ENCODE measurements around the gene PYM1. TPM values are rescaled to one million over a fixed set of nuclear protein-coding genes. Genes with fewer than 3 reads are reported as not detected.

The PYM1 gene
- total RNA-seq, 1 donor = 31.5 TPM

DNA sequence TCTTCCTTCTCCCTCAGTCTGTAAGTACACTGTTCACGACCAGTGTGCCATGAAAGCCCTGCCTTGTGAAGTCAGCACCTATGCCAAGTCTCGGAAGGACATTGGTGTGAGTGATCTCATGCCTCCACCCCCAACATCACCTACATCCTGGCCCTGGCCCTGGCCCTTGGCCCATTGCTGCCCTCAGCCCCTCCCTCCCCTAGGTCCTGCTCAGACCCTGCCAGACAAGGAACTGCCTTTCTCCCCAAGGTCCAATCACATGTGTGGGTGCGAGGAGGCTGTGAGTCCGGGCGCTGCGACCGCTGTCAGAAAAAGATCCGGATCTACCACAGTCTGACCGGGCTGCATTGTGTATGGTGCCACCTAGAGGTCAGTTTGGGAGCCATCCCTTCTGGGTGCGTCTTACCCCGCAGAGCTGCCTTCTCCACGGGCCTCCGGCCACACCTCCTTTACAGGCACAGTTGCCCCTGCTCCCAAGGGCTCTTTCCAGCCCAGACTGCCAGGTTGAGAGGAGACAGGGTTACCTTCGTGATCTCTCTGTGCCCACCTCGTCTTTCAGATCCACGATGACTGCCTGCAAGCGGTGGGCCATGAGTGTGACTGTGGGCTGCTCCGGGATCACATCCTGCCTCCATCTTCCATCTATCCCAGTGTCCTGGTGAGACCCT lies 12.5 kb upstream of the PYM1 start:
- no peak overlapping the region for H3K27ac ChIP-seq (ENCODE audit: low read depth, low read length)
- H3K79me2 ChIP-seq (ENCODE audit: insufficient read depth, low read length) = no peaks in the 10 kb centered on the region

DNA sequence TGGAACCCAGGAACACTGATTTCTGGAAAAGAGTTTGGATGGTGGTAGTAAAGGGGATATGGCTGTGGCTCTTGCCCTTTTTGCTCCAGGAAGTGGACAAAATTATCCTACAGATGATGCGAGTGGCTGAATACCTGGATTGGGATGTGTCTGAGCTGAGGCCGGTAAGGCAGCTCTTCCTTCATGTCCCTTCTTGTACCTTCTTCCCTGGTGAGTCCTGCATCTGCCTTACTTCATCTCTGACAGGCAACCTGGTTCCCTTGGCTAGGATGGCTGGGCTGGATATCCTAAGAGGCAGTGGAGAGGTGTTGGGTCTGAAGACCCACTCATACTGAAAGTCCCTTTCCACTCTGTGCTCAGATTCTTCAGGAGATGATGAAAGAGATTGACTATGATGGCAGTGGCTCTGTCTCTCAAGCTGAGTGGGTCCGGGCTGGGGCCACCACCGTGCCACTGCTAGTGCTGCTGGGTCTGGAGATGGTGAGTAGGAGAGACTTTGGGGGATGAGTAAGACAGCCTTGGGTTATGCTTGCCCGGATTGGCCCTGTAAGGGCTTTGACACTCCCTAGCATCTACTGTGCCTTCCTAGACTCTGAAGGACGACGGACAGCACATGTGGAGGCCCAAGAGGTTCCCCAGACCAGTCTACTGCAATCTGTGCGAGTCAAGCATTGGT lies 11.3 kb upstream of the PYM1 start:
- Histone ChIP-seq H3K9me3 (ENCODE audit: low read depth, low read length) (no peaks in the 10 kb centered on the region), H3K4me3 (ENCODE audit: insufficient read depth, low read length) (no peak overlapping the region), H4K20me1 (ENCODE audit: insufficient read depth, low read length) (no peaks in the 10 kb centered on the region), H3K79me2 (ENCODE audit: insufficient read depth, low read length) (peaks cover 2% of the 10 kb centered on the region), H2AFZ (ENCODE audit: low read length) (no peak overlapping the region), H3K36me3 (ENCODE audit: insufficient read depth, low read length) (peaks cover 44% of the 10 kb centered on the region), H3K4me2 (ENCODE audit: insufficient read depth, low read length) (no peak overlapping the region), H3K27me3 (ENCODE audit: insufficient read depth, low read length) (no peaks in the 10 kb centered on the region), H3K4me1 (ENCODE audit: insufficient read depth, low read length) (peaks cover 13% of the 10 kb centered on the region), H3K27ac (ENCODE audit: low read depth, low read length) (no peak overlapping the region)
- TF ChIP-seq, protein P1, sequence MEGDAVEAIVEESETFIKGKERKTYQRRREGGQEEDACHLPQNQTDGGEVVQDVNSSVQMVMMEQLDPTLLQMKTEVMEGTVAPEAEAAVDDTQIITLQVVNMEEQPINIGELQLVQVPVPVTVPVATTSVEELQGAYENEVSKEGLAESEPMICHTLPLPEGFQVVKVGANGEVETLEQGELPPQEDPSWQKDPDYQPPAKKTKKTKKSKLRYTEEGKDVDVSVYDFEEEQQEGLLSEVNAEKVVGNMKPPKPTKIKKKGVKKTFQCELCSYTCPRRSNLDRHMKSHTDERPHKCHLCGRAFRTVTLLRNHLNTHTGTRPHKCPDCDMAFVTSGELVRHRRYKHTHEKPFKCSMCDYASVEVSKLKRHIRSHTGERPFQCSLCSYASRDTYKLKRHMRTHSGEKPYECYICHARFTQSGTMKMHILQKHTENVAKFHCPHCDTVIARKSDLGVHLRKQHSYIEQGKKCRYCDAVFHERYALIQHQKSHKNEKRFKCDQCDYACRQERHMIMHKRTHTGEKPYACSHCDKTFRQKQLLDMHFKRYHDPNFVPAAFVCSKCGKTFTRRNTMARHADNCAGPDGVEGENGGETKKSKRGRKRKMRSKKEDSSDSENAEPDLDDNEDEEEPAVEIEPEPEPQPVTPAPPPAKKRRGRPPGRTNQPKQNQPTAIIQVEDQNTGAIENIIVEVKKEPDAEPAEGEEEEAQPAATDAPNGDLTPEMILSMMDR (IDR thresholded peaks at IDR 0.05; ENCODE audit: extremely low read depth, low read depth, low read length) = no peak
- no peak for DNase-seq (ENCODE audit: insufficient read length, low spot score, missing footprints)

More for the DNA sequence above, 12.5 kb upstream of the PYM1 start:
- Histone ChIP-seq H3K27me3 (ENCODE audit: insufficient read depth, low read length) (no peaks in the 10 kb centered on the region), H3K4me3 (ENCODE audit: insufficient read depth, low read length) (peak overlapping the region; percentile 13), H3K9me3 (ENCODE audit: low read depth, low read length) (no peaks in the 10 kb centered on the region), H4K20me1 (ENCODE audit: insufficient read depth, low read length) (no peaks in the 10 kb centered on the region), H3K36me3 (ENCODE audit: insufficient read depth, low read length) (peaks cover 49% of the 10 kb centered on the region), H3K4me2 (ENCODE audit: insufficient read depth, low read length) (peak overlapping the region; percentile 64), H2AFZ (ENCODE audit: low read length) (peak overlapping the region; percentile 83), H3K4me1 (ENCODE audit: insufficient read depth, low read length) (peaks cover 5% of the 10 kb centered on the region)
- DNase-seq (ENCODE audit: insufficient read length, low spot score, missing footprints) = peak; percentile 93
- TF ChIP-seq, protein P1 (IDR thresholded peaks at IDR 0.05; ENCODE audit: extremely low read depth, low read depth, low read length) = peak; percentile 91

DNA sequence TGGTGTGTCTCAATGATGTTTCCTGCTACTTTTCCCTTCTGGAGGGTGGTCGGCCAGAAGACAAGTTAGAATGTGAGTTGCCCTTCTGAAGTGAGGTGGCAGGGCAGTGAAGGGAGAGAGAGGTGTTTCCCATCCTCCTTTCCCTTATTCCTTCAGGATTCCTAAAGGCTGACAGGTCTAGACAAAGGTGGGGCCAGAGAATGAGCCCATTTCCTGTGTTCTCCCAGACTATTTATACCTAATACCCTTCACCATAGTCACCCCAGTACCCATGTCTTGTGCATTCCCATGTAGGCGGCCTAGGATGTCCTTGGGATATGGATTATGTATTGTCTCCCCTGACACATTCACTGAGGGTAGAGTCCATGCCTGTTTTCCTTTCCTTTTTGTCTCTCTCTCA lies 10.3 kb upstream of the PYM1 start:
- H4K20me1 ChIP-seq (ENCODE audit: insufficient read depth, low read length) = no peaks in the 10 kb centered on the region
- H3K27me3 ChIP-seq (ENCODE audit: insufficient read depth, low read length) = no peaks in the 10 kb centered on the region
- H3K4me2 ChIP-seq (ENCODE audit: insufficient read depth, low read length) = no peak overlapping the region
- TF ChIP-seq, protein P1 (IDR thresholded peaks at IDR 0.05; ENCODE audit: extremely low read depth, low read depth, low read length) = no peak
- peaks cover 35% of the 10 kb centered on the region for H3K36me3 ChIP-seq (ENCODE audit: insufficient read depth, low read length)
- peak; percentile 74 for DNase-seq (ENCODE audit: insufficient read length, low spot score, missing footprints)
- no peak overlapping the region for H3K4me3 ChIP-seq (ENCODE audit: insufficient read depth, low read length)
- H3K4me1 ChIP-seq (ENCODE audit: insufficient read depth, low read length) = peaks cover 22% of the 10 kb centered on the region
- H2AFZ ChIP-seq (ENCODE audit: low read length) = no peak overlapping the region
- peaks cover 7% of the 10 kb centered on the region for H3K79me2 ChIP-seq (ENCODE audit: insufficient read depth, low read length)
- no peak overlapping the region for H3K27ac ChIP-seq (ENCODE audit: low read depth, low read length)
- no peaks in the 10 kb centered on the region for H3K9me3 ChIP-seq (ENCODE audit: low read depth, low read length)

DNA sequence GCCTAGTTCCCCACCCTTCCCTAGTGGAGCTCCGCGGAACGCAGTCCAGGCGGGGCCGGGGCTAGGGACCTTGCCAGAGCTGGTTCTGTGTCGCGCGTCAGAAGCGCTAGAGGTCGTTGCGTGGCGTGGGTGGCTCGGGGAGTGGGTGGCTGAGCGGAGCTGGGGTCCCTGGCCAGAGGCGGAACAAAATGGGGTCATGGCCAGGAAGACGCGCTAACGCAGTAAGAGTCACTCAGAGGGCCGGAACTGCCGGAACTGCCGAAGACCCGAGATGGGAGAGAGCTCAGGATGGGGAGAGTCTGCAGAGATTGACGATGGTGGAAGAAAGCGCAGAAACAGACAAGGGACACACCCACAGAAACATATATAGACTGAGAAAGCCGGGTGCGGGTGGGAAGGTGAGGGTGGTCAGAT lies 8.1 kb upstream of the PYM1 start:
- H3K27ac ChIP-seq (ENCODE audit: low read depth, low read length) = no peak overlapping the region
- no peak overlapping the region for H2AFZ ChIP-seq (ENCODE audit: low read length)
- H3K36me3 ChIP-seq (ENCODE audit: insufficient read depth, low read length) = peaks cover 17% of the 10 kb centered on the region
- no peaks in the 10 kb centered on the region for H4K20me1 ChIP-seq (ENCODE audit: insufficient read depth, low read length)
- TF ChIP-seq, protein P1 (IDR thresholded peaks at IDR 0.05; ENCODE audit: extremely low read depth, low read depth, low read length) = no peak
- no peaks in the 10 kb centered on the region for H3K9me3 ChIP-seq (ENCODE audit: low read depth, low read length)
- H3K27me3 ChIP-seq (ENCODE audit: insufficient read depth, low read length) = no peaks in the 10 kb centered on the region
- H3K4me2 ChIP-seq (ENCODE audit: insufficient read depth, low read length) = no peak overlapping the region
- H3K4me1 ChIP-seq (ENCODE audit: insufficient read depth, low read length) = peaks cover 38% of the 10 kb centered on the region
- no peak overlapping the region for H3K4me3 ChIP-seq (ENCODE audit: insufficient read depth, low read length)
- H3K79me2 ChIP-seq (ENCODE audit: insufficient read depth, low read length) = peaks cover 14% of the 10 kb centered on the region
- no peak for DNase-seq (ENCODE audit: insufficient read length, low spot score, missing footprints)
